H9 (cell line): ENCODE measurements around the gene FAM83F. TPM values are rescaled to one million over a fixed set of nuclear protein-coding genes. Genes with fewer than 3 reads are reported as not detected.

Source experiments
- DNase-seq: peaks from one replicate; pipeline ENCODE4 v3.0.0-alpha.2; 2017
- H2AFZ ChIP-seq: one replicate; pipeline ENCODE4 v1.6.1; 2013; ENCODE audit warnings: mild to moderate bottlenecking, low read length, control low read depth, moderate library complexity
- H2AK5ac ChIP-seq: 2 replicates; pipeline ENCODE4 v1.6.1; 2013; ENCODE audit warnings: low read length, control low read depth, mixed read lengths; ENCODE audit not compliant: insufficient read length
- H2BK120ac ChIP-seq: one replicate; pipeline ENCODE4 v1.6.1; 2013; ENCODE audit warnings: low read depth, mild to moderate bottlenecking, low read length, control low read depth, inconsistent platforms; ENCODE audit not compliant: poor library complexity, severe bottlenecking
- H2BK12ac ChIP-seq: 2 replicates; pipeline ENCODE4 v1.6.1; 2013; ENCODE audit warnings: low read length, control low read depth, mixed read lengths, low read depth; ENCODE audit not compliant: insufficient read length
- H2BK15ac ChIP-seq: 2 replicates; pipeline ENCODE4 v1.6.1; 2013; ENCODE audit warnings: low read depth, low read length, control low read depth
- H2BK20ac ChIP-seq: one replicate; pipeline ENCODE4 v1.6.1; 2013; ENCODE audit warnings: low read depth, mild to moderate bottlenecking, low read length, control low read depth, inconsistent platforms; ENCODE audit not compliant: poor library complexity, severe bottlenecking
- H2BK5ac ChIP-seq: 2 replicates; pipeline ENCODE4 v1.6.1; 2013; ENCODE audit warnings: low read length, control low read depth, mixed read lengths; ENCODE audit not compliant: insufficient read length
- H3K14ac ChIP-seq: 2 replicates; pipeline ENCODE4 v1.6.1; 2013; ENCODE audit warnings: low read length, control low read depth; ENCODE audit not compliant: insufficient read depth
- H3K18ac ChIP-seq: 2 replicates; pipeline ENCODE4 v1.6.1; 2013; ENCODE audit warnings: low read depth, mild to moderate bottlenecking, mixed read lengths, low read length, control low read depth; ENCODE audit not compliant: insufficient read length
- H3K23ac ChIP-seq: 2 replicates; pipeline ENCODE4 v1.6.1; 2013; ENCODE audit warnings: low read length, control low read depth, mixed read lengths, low read depth; ENCODE audit not compliant: insufficient read length
- H3K23me2 ChIP-seq: 2 replicates; pipeline ENCODE4 v1.6.1; 2013; ENCODE audit warnings: low read depth, mild to moderate bottlenecking, mixed read lengths, low read length, control low read depth; ENCODE audit not compliant: insufficient read length, poor library complexity, severe bottlenecking
- H3K27ac ChIP-seq: 2 replicates; pipeline ENCODE4 v1.5.1; 2013; ENCODE audit warnings: low read length, control low read depth, mixed read lengths, low read depth; ENCODE audit not compliant: insufficient read length
- H3K27me3 ChIP-seq: 2 replicates; pipeline ENCODE4 v1.6.1; 2013; ENCODE audit warnings: low read length, control low read depth, inconsistent platforms; ENCODE audit not compliant: insufficient read depth
- H3K4ac ChIP-seq: 2 replicates; pipeline ENCODE4 v1.6.1; 2013; ENCODE audit warnings: low read depth, mild to moderate bottlenecking, control low read depth, inconsistent platforms, low read length, moderate library complexity
- H3K4me1 ChIP-seq: 2 replicates; pipeline ENCODE4 v1.6.1; 2013; ENCODE audit warnings: low read length, control low read depth, inconsistent platforms; ENCODE audit not compliant: insufficient read depth
- H3K4me2 ChIP-seq: 2 replicates; pipeline ENCODE4 v1.6.1; 2013; ENCODE audit warnings: low read length, control low read depth, mixed read lengths; ENCODE audit not compliant: insufficient read length, insufficient read depth
- H3K56ac ChIP-seq: 2 replicates; pipeline ENCODE4 v1.6.1; 2013; ENCODE audit warnings: low read depth, mild to moderate bottlenecking, mixed read lengths, low read length, control low read depth; ENCODE audit not compliant: insufficient read length
- H3K79me1 ChIP-seq: 2 replicates; pipeline ENCODE4 v1.6.1; 2013; ENCODE audit warnings: low read depth, mild to moderate bottlenecking, moderate library complexity, low read length, control low read depth, inconsistent platforms; ENCODE audit not compliant: insufficient read depth, poor library complexity, severe bottlenecking
- H3K79me2 ChIP-seq: 2 replicates; pipeline ENCODE4 v1.6.1; 2013; ENCODE audit warnings: low read length, control low read depth, inconsistent platforms; ENCODE audit not compliant: insufficient read depth
- H3K9ac ChIP-seq: 2 replicates; pipeline ENCODE4 v1.6.1; 2013; ENCODE audit warnings: low read length, control low read depth, mixed read lengths; ENCODE audit not compliant: insufficient read length; ENCODE audit errors: extremely low read depth
- H3K9me3 ChIP-seq: one replicate; pipeline ENCODE4 v1.6.1; 2013; ENCODE audit warnings: low read depth, low read length, inconsistent platforms; ENCODE audit not compliant: control insufficient read depth
- H3T11ph ChIP-seq: one replicate; pipeline ENCODE4 v1.6.1; 2013; ENCODE audit warnings: mild to moderate bottlenecking, low read length, control low read depth, inconsistent platforms
- H4K20me1 ChIP-seq: one replicate; pipeline ENCODE4 v1.6.1; 2013; ENCODE audit not compliant: control insufficient read depth, insufficient read length, insufficient read depth
- H4K5ac ChIP-seq: 2 replicates; pipeline ENCODE4 v1.6.1; 2013; ENCODE audit warnings: low read depth, mild to moderate bottlenecking, mixed read lengths, low read length, control low read depth; ENCODE audit not compliant: insufficient read length
- H4K8ac ChIP-seq: replicated peaks from 2 replicates; pipeline ENCODE4 v1.6.1; 2013; ENCODE audit warnings: low read length, control low read depth, mixed read lengths, low read depth; ENCODE audit not compliant: insufficient read length
- H4K91ac ChIP-seq: 2 replicates; pipeline ENCODE4 v1.6.1; 2013; ENCODE audit warnings: low read depth, mild to moderate bottlenecking, moderate library complexity, mixed read lengths, low read length, control low read depth; ENCODE audit not compliant: insufficient read length
- H3K27ac Mint-ChIP-seq, 3 experiments: 2 replicates in 2 of 3; 3 replicates in 1 of 3; pipeline ENCODE4 v1.8.0; 2020 to 2021; ENCODE audit warnings: mixed read lengths in 3 of 3, mild to moderate bottlenecking in 1 of 3, moderate library complexity in 1 of 3
- H3K27me3 Mint-ChIP-seq: 2 replicates; pipeline ENCODE4 v1.8.0; 2021; ENCODE audit warnings: low read depth, mild to moderate bottlenecking, moderate library complexity, mixed read lengths
- H3K36me3 Mint-ChIP-seq, 3 experiments: 2 replicates in 2 of 3; 3 replicates in 1 of 3; pipeline ENCODE4 v1.8.0; 2020 to 2021; ENCODE audit warnings: low read depth in 3 of 3, mixed read lengths in 3 of 3; ENCODE audit not compliant: insufficient read depth in 1 of 3
- H3K4me1 Mint-ChIP-seq, 2 experiments: 2 replicates each; pipeline ENCODE4 v1.8.0; 2020; ENCODE audit warnings: mixed read lengths in 2 of 2
- H3K4me3 Mint-ChIP-seq, 2 experiments: 2 replicates in 1 of 2; 3 replicates in 1 of 2; pipeline ENCODE4 v1.8.0; 2020 to 2021; ENCODE audit warnings: mild to moderate bottlenecking in 2 of 2, mixed read lengths in 2 of 2, moderate library complexity in 1 of 2
- H3K9me3 Mint-ChIP-seq, 2 experiments: 2 replicates in 1 of 2; 3 replicates in 1 of 2; pipeline ENCODE4 v1.8.0; 2020; ENCODE audit warnings: mild to moderate bottlenecking in 2 of 2, mixed read lengths in 2 of 2, moderate library complexity in 1 of 2
- WGBS: extraction: QIAGEN DNeasy Blood & Tissue Kit; methylation state at CpG from one replicate; pipeline ENCODE4 v1.1.7; 2013; ENCODE audit warnings: missing lambda C conversion rate, low lambda C conversion rate, mixed read lengths; ENCODE audit not compliant: insufficient read length; ENCODE audit errors: extremely low coverage; 5-methylcytosine and 5-hydroxymethylcytosine counted together
- total RNA-seq: library from RNA; stranded (reverse); gene quantifications from 2 replicates; pipeline ENCODE4 v1.2.1, GENCODE V29; 2021
- TF ChIP-seq, protein P1 (sequence below): fragments of 200-600 bp; sonication (generic); conservative IDR thresholded peaks from 3 replicates; pipeline ENCODE4 v1.8.0; 2021; ENCODE audit warnings: antibody characterized with exemption, mild to moderate bottlenecking

FAM83F gene
- total RNA-seq, 1 experiment from 2014 or later, result 17.4 TPM

DNA sequence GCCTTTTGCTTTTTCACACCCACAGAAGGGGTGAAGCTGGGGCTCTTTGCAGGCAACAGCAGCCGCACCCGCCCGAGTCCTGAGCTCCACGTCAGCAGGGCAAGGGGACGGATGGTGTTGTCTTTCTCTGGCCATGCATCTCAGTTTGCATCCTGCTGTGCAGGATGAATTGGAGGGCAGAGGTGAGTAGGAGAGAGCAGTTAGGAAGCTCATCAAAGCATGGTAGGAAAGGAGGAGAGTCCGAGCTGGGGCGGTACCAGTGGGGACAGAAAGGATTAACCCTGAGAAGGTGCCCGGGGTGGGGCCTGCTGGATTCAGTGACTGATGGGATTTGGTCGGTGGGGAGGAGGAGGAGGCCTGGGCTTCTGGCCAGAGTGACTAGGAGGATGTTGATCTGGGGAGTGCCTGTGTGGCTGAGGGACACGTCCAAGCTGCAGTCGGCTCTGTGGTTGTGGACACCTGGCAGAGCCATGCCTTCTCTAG lies 14.6 kb downstream of the FAM83F start:
- no peak overlapping the region for H2BK120ac ChIP-seq
- peak overlapping the region; percentile 24 to 61; a peak in 4 of 5 replicates for H3K4me3 Mint-ChIP-seq
- no peak overlapping the region for H3K56ac ChIP-seq
- H2BK15ac ChIP-seq, result no peak overlapping the region
- no peak overlapping the region for H3K27ac ChIP-seq
- H3K23me2 ChIP-seq, result peaks cover 4% of the 10 kb centered on the region
- no peak overlapping the region for H3K14ac ChIP-seq
- H4K91ac ChIP-seq, result no peak overlapping the region
- no peaks in the 10 kb centered on the region; the same call in 1 of the 2 replicates for H3K79me2 ChIP-seq
- no peak overlapping the region for H4K8ac ChIP-seq
- no peaks in the 10 kb centered on the region for H3K9me3 ChIP-seq
- peaks cover 25% of the 10 kb centered on the region for H3K27me3 Mint-ChIP-seq
- H4K5ac ChIP-seq, result no peak overlapping the region
- TF ChIP-seq, protein P1, sequence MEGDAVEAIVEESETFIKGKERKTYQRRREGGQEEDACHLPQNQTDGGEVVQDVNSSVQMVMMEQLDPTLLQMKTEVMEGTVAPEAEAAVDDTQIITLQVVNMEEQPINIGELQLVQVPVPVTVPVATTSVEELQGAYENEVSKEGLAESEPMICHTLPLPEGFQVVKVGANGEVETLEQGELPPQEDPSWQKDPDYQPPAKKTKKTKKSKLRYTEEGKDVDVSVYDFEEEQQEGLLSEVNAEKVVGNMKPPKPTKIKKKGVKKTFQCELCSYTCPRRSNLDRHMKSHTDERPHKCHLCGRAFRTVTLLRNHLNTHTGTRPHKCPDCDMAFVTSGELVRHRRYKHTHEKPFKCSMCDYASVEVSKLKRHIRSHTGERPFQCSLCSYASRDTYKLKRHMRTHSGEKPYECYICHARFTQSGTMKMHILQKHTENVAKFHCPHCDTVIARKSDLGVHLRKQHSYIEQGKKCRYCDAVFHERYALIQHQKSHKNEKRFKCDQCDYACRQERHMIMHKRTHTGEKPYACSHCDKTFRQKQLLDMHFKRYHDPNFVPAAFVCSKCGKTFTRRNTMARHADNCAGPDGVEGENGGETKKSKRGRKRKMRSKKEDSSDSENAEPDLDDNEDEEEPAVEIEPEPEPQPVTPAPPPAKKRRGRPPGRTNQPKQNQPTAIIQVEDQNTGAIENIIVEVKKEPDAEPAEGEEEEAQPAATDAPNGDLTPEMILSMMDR, result no peak
- no peak overlapping the region for H2BK12ac ChIP-seq
- H2AK5ac ChIP-seq, result no peak overlapping the region
- peaks cover 0 to 6% (median 5%) of the 10 kb centered on the region in 3 experiments; a peak in 5 of 7 replicates for H3K36me3 Mint-ChIP-seq
- H3T11ph ChIP-seq, result no peak overlapping the region
- H3K79me1 ChIP-seq, result peaks cover 7% of the 10 kb centered on the region
- H3K4me2 ChIP-seq, result peak overlapping the region; percentile 4
- peaks cover 6% of the 10 kb centered on the region for H3K4me1 ChIP-seq
- no peak overlapping the region for H2BK20ac ChIP-seq
- no peaks in the 10 kb centered on the region; a peak in 1 of 5 replicates for H3K9me3 Mint-ChIP-seq
- peaks cover 31 to 39% of the 10 kb centered on the region in 2 experiments for H3K4me1 Mint-ChIP-seq
- no peak overlapping the region for H3K4ac ChIP-seq
- H2BK5ac ChIP-seq, result no peak overlapping the region
- no peak overlapping the region for H2AFZ ChIP-seq
- H3K27me3 ChIP-seq, result no peaks in the 10 kb centered on the region
- peak; percentile 81 for DNase-seq
- no peak overlapping the region for H3K23ac ChIP-seq
- no peak overlapping the region for H3K9ac ChIP-seq
- H4K20me1 ChIP-seq, result peaks cover 5% of the 10 kb centered on the region
- no peak overlapping the region for H3K18ac ChIP-seq
- peak overlapping the region; percentile 25 to 90 (median 88); a peak in 5 of 7 replicates for H3K27ac Mint-ChIP-seq
- WGBS, result no CpG with 5 or more reads among the region's 11 CpGs
